HG03460 (cell line): Measurements from ENCODE around the gene HSFY1.
"Not testable (repeated sequence)": the region's sequence is repeated elsewhere in the genome, so short reads cannot be mapped to it uniquely, and the experiment has no call there.

ENCODE experiments used
- ATAC-seq: cut with Tn5 transposase; IDR thresholded peaks from one replicate; pipeline ENCODE4 v1.9.1; 2021; ENCODE audit not compliant: unreplicated experiment

Gene HSFY1

GRCh38 chrY:18546420-18546819, at the start of gene HSFY1:
Gene HSFY1, plus strand, starts transcription at chrY:18546720. Its CDS starts 68 bp downstream, at chrY:18546788.
- ATAC-seq = not testable (repeated sequence)

GRCh38 chrY:18504266-18504665, 42.3 kb upstream of the HSFY1 start:
- not testable (repeated sequence) for ATAC-seq

GRCh38 chrY:18530995-18531655, 15.4 kb upstream of the HSFY1 start:
- ATAC-seq = not testable (repeated sequence)

GRCh38 chrY:18538952-18539351, 7.6 kb upstream of the HSFY1 start:
- not testable (repeated sequence) for ATAC-seq

- ATAC-seq = not testable (repeated sequence)
These were observed 6.6 kb downstream of the HSFY1 start for GRCh38 chrY:18553132-18553531.

GRCh38 chrY:18565915-18566314, 19.4 kb downstream of the HSFY1 start:
- not testable (repeated sequence) for ATAC-seq
